ENCODE data around the gene TAF8. TPM values are rescaled to one million over a fixed set of nuclear protein-coding genes. Genes with fewer than 3 reads are reported as not detected.
"Not testable (repeated sequence)": the region's sequence is repeated elsewhere in the genome, so short reads cannot be mapped to it uniquely, and the experiment has no call there.

TAF8 gene
- total and polyA plus RNA-seq, 7 experiments from 2014 or later, result 23.3 to 58.2 (median 47.2) TPM

DNA sequence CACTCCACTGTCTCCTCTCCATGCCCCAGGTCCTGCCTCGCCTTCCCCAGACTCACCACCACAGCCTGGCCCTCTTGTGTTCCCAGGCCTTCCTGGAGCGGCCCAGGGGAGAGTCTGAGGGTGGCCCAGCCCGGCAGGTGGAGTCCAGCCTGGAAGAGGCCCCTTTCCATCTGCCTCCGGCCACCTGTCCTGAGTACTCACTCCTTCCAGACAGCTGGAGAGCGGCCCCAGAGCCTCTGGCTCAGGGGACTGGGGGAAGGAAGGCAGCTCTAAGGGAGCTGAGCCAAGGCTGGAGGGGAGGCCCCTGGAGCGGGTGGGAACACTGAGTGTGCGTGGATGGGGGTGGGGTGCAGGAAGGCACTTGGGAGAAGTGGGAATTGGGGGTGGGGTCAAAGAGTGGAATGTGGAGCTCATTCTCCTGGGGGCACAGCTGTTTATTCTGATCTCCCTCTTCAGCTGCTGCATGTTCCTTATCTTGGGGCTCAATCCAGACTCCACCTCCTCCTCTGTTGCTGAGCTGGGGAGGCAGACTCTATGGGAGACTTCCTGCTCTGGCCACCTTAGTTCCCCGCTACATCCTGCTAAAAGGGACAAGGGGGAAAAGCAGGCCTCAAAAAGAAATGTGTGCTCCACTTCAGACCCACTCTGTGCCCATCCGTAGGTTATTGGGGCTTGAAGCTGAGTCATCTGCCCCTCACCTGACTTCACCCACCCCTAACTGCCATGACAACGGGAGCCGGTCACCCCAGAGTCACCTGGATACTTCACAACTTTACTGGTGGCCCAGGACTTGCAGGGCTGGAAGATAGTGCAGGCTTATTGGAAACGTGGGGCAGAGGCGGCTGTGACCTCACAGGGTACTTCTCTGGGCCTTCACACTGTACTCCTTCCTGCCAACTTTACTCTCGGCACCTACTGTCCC is 19.5 kb upstream of the TAF8 start:
- peak; percentile 28 for ATAC-seq

DNA sequence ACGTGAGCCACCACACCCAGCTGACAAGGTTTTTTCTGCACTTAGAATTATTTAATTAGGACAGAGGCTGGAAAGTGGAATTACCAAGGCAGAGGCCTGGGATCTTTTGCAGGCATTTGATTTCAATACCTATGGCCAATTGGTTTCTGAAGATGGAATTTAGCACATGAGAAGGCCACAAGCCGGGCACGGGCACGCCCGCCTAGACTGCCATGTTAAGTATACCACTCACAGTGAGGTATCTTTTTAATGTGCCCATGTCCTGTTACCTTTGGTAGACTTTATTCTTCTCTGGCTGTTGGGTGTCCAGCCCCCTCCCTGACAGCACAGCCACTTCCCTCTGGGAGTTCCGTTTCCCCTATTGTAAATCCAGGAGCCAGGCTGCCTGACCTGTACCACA is 18.0 kb upstream of the TAF8 start:
- H3K9me3 ChIP-seq (ENCODE audit: control insufficient read depth in 2 of 3, low read length in 3 of 3), result no peaks in the 10 kb centered on the region
- H3K4me3 ChIP-seq (ENCODE audit: low read length), result no peak overlapping the region
- Mint-ChIP-seq H3K4me3 (peak overlapping the region; percentile 68 to 85 (median 80)), H3K9me3 (peaks cover 0 to 5% (median 0%) of the 10 kb centered on the region in 11 donors), H3K4me1 (peaks cover 53 to 87% (median 68%) of the 10 kb centered on the region in 7 donors), H3K27me3 (no peaks in the 10 kb centered on the region), H3K36me3 (peaks cover 9 to 36% (median 31%) of the 10 kb centered on the region in 5 donors), H3K27ac (peak overlapping the region; percentile 81 to 96 (median 89))
- ATAC-seq, result no peak
- no peaks in the 10 kb centered on the region for H3K27me3 ChIP-seq (ENCODE audit: control insufficient read depth in 2 of 2, insufficient read depth in 2 of 2, low read length in 2 of 2)
- ChIA-PET CTCF (interaction anchor here (0.6 to 2.1 kb wide), 3 partner anchors 9 to 441 kb away, joined by 3 to 4 read pairs (median 4); no protein-coding TSS in a partner anchor), POLR2A (interaction anchor here (0.9 to 4.3 kb wide), 3 partner anchors 10 to 93 kb away, joined by 3 to 35 read pairs (median 4); no protein-coding TSS in a partner anchor)
- no peak for DNase-seq
- H3K4me1 ChIP-seq (ENCODE audit: control insufficient read depth in 2 of 2, insufficient read depth in 2 of 2, low read length in 2 of 2), result peaks cover 66 to 74% of the 10 kb centered on the region in 2 donors
- peak overlapping the region; percentile 66 for H3K27ac ChIP-seq (ENCODE audit: low read depth, low read length)
- peaks cover 0 to 37% (median 0%) of the 10 kb centered on the region in 3 experiments for H3K36me3 ChIP-seq (ENCODE audit: control insufficient read depth in 2 of 3, insufficient read depth in 3 of 3, low read length in 3 of 3)
- intact Hi-C loops (cut with micrococcal nuclease), result no loop called here

More for the DNA sequence above, 19.5 kb upstream of the TAF8 start:
- H3K4me3 ChIP-seq (ENCODE audit: low read length), result peak overlapping the region; percentile 40
- Mint-ChIP-seq H3K27ac (peak overlapping the region; percentile 85 to 96 (median 94)), H3K36me3 (peaks cover 9 to 45% (median 41%) of the 10 kb centered on the region in 5 donors), H3K9me3 (peaks cover 0 to 7% (median 0%) of the 10 kb centered on the region in 11 donors), H3K27me3 (no peaks in the 10 kb centered on the region), H3K4me1 (peaks cover 67 to 94% (median 78%) of the 10 kb centered on the region in 7 donors), H3K4me3 (peak overlapping the region; percentile 79 to 90 (median 82))
- no peaks in the 10 kb centered on the region for H3K9me3 ChIP-seq (ENCODE audit: control insufficient read depth in 2 of 3, low read length in 3 of 3)
- ChIA-PET CTCF (interaction anchor here (0.6 to 1.4 kb wide), 2 partner anchors 9 to 133 kb away, joined by 3 to 5 read pairs; no protein-coding TSS in a partner anchor), POLR2A (interaction anchor here (0.9 to 4.3 kb wide), 4 partner anchors 9 to 244 kb away, joined by 3 to 35 read pairs (median 4); no protein-coding TSS in a partner anchor)
- peaks cover 72 to 80% of the 10 kb centered on the region in 2 donors for H3K4me1 ChIP-seq (ENCODE audit: control insufficient read depth in 2 of 2, insufficient read depth in 2 of 2, low read length in 2 of 2)
- peaks cover 0 to 49% (median 9%) of the 10 kb centered on the region in 3 experiments for H3K36me3 ChIP-seq (ENCODE audit: control insufficient read depth in 2 of 3, insufficient read depth in 3 of 3, low read length in 3 of 3)
- intact Hi-C loops (cut with micrococcal nuclease), result loop anchor here (1.0 kb wide), 1 partner anchor 9 kb away; no protein-coding TSS in a partner anchor
- no peaks in the 10 kb centered on the region for H3K27me3 ChIP-seq (ENCODE audit: control insufficient read depth in 2 of 2, insufficient read depth in 2 of 2, low read length in 2 of 2)
- peak overlapping the region; percentile 66 for H3K27ac ChIP-seq (ENCODE audit: low read depth, low read length)
- peak in 2 of 9 donors; percentile 39 to 52 for DNase-seq

DNA sequence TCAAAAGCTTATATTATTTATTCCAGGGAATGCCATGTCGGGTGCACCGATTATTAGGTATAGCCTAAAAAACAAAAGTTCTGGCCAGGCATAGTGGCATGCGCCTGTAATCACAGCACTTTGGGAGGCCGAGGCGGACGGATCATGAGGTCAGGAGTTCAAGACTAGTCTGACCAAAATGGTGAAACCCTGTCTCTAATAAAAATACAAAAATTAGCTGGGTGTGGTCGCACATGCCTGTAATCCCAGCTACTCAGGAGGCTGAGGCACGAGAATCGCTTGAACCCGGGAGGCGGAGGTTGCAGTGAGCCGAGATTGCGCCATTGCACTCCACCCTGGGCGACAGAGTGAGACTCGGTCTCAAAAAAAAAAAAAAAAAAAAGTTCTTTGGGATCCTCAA is 12.7 kb upstream of the TAF8 start:
- intact Hi-C loops (cut with micrococcal nuclease); H3K27me3 ChIP-seq (ENCODE audit: control insufficient read depth in 2 of 2, insufficient read depth in 2 of 2, low read length in 2 of 2); H3K4me3 ChIP-seq (ENCODE audit: low read length); H3K9me3 ChIP-seq (ENCODE audit: control insufficient read depth in 2 of 3, low read length in 3 of 3); ATAC-seq; H3K27me3 Mint-ChIP-seq; H3K9me3 Mint-ChIP-seq; DNase-seq: not testable (repeated sequence)
- H3K4me1 Mint-ChIP-seq, result peaks cover 44 to 85% (median 69%) of the 10 kb centered on the region in 7 donors
- Histone ChIP-seq H3K27ac (ENCODE audit: low read depth, low read length) (peak overlapping the region; percentile 76), H3K4me1 (ENCODE audit: control insufficient read depth in 2 of 2, insufficient read depth in 2 of 2, low read length in 2 of 2) (peaks cover 67 to 73% of the 10 kb centered on the region in 2 donors), H3K36me3 (ENCODE audit: control insufficient read depth in 2 of 3, insufficient read depth in 3 of 3, low read length in 3 of 3) (peaks cover 2 to 10% (median 5%) of the 10 kb centered on the region in 3 experiments)
- H3K36me3 Mint-ChIP-seq, result peaks cover 13 to 30% (median 20%) of the 10 kb centered on the region in 5 donors
- ChIA-PET CTCF (interaction anchor here (1.2 kb wide), 1 partner anchor 26 kb away, joined by 3 read pairs; no protein-coding TSS in a partner anchor), POLR2A (interaction anchor here (0.6 to 1.5 kb wide), 3 partner anchors 10 to 64 kb away, joined by 3 to 5 read pairs (median 3); no protein-coding TSS in a partner anchor)
- peak overlapping the region in 8 of 9 donors; percentile 41 to 98 (median 86) for H3K27ac Mint-ChIP-seq
- peak overlapping the region in 9 of 10 donors; percentile 37 to 99 (median 69) for H3K4me3 Mint-ChIP-seq

- CTCF ChIA-PET, result no interaction called here
- no peaks in the 10 kb centered on the region for H3K9me3 ChIP-seq (ENCODE audit: control insufficient read depth in 2 of 3, low read length in 3 of 3)
- peak overlapping the region; percentile 76 for H3K27ac ChIP-seq (ENCODE audit: low read depth, low read length)
- H3K4me3 ChIP-seq (ENCODE audit: low read length), result no peak overlapping the region
- H3K4me1 ChIP-seq (ENCODE audit: control insufficient read depth in 2 of 2, insufficient read depth in 2 of 2, low read length in 2 of 2), result peaks cover 68 to 74% of the 10 kb centered on the region in 2 donors
- intact Hi-C loops (cut with micrococcal nuclease), result no loop called here
- DNase-seq, result no peak
- POLR2A ChIA-PET, result interaction anchor here (1.1 to 1.5 kb wide), 2 partner anchors 10 to 14 kb away, joined by 3 to 5 read pairs; no protein-coding TSS in a partner anchor
- Mint-ChIP-seq H3K27me3 (no peaks in the 10 kb centered on the region), H3K36me3 (peaks cover 12 to 30% (median 18%) of the 10 kb centered on the region in 5 donors), H3K9me3 (peaks cover 0 to 1% (median 0%) of the 10 kb centered on the region in 11 donors), H3K27ac (peak overlapping the region in 8 of 9 donors; percentile 41 to 98 (median 90)), H3K4me1 (peaks cover 39 to 85% (median 69%) of the 10 kb centered on the region in 7 donors), H3K4me3 (peak overlapping the region; percentile 37 to 99 (median 68))
- peaks cover 4 to 10% (median 9%) of the 10 kb centered on the region in 3 experiments for H3K36me3 ChIP-seq (ENCODE audit: control insufficient read depth in 2 of 3, insufficient read depth in 3 of 3, low read length in 3 of 3)
- no peaks in the 10 kb centered on the region for H3K27me3 ChIP-seq (ENCODE audit: control insufficient read depth in 2 of 2, insufficient read depth in 2 of 2, low read length in 2 of 2)
- no peak for ATAC-seq
Measured at GRCh38 chr6:42038163-42038562, 12.2 kb upstream of the TAF8 start.

DNA sequence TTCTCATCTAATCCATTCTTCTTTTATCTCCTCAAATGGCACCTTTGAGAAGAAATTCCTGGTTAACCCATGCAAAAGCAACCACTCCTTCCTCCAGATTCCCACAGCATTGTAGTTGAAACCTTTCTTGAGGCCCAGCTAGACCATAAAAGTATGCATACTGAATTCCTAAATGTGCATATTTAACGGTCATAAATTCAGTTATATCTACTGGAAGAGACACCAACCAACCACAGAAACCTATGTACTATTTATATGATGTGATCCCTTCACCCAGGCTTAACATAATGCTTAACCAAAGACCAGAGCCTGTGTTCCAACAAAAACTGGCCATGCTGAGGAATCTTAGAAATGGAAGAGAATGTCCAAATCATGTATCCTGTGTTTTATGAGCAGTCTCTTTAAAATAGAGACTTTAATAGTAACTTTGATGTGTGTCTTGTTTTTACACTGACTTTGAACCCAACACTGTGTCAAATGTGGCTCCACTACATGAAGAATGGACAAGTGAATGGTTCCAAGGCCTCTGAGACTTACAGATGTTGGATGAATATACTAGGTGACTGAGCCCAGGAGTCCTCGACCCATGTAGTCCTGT is 11.4 kb upstream of the TAF8 start:
- H3K4me3 Mint-ChIP-seq, result peak overlapping the region; percentile 84 to 99 (median 95)
- ChIA-PET CTCF (interaction anchor here (0.7 to 6.0 kb wide), 14 partner anchors 9 to 118 kb away, joined by 3 to 25 read pairs (median 4); partner anchors contain the start of genes BYSL, MED20 and TAF8), POLR2A (interaction anchor here (0.6 to 12.4 kb wide), 11 partner anchors 8 to 117 kb away, joined by 3 to 180 read pairs (median 8); partner anchors contain the start of genes BYSL, CCND3, MED20 and TAF8)
- H3K27me3 ChIP-seq (ENCODE audit: control insufficient read depth in 2 of 2, insufficient read depth in 2 of 2, low read length in 2 of 2), result no peaks in the 10 kb centered on the region
- peaks cover 43 to 85% (median 71%) of the 10 kb centered on the region in 7 donors for H3K4me1 Mint-ChIP-seq
- intact Hi-C loops (cut with micrococcal nuclease), result loop anchor here (1.0 kb wide), 6 partner anchors 11 to 118 kb away; partner anchors contain the start of genes BYSL (in 2 of the 2), MED20 (in 2 of the 2) and TAF8 (in 1 of the 2)
- H3K27ac ChIP-seq (ENCODE audit: low read depth, low read length), result peak overlapping the region; percentile 76
- H3K36me3 Mint-ChIP-seq, result peaks cover 12 to 30% (median 18%) of the 10 kb centered on the region in 5 donors
- peaks cover 0 to 1% (median 0%) of the 10 kb centered on the region in 11 donors for H3K9me3 Mint-ChIP-seq
- H3K4me3 ChIP-seq (ENCODE audit: low read length), result peak overlapping the region; percentile 61
- H3K27ac Mint-ChIP-seq, result peak overlapping the region; percentile 63 to 98 (median 94)
- H3K4me1 ChIP-seq (ENCODE audit: control insufficient read depth in 2 of 2, insufficient read depth in 2 of 2, low read length in 2 of 2), result peaks cover 75 to 81% of the 10 kb centered on the region in 2 donors
- DNase-seq, result no peak
- ATAC-seq, result no peak
- H3K27me3 Mint-ChIP-seq, result no peaks in the 10 kb centered on the region
- peaks cover 9 to 18% (median 11%) of the 10 kb centered on the region in 3 experiments for H3K36me3 ChIP-seq (ENCODE audit: control insufficient read depth in 2 of 3, insufficient read depth in 3 of 3, low read length in 3 of 3)
- no peaks in the 10 kb centered on the region for H3K9me3 ChIP-seq (ENCODE audit: control insufficient read depth in 2 of 3, low read length in 3 of 3)

Data from naive thymus-derived CD4-positive, alpha-beta T cell (primary cell).